K562 (cell line): ENCODE data around the gene MAP10. TPM values are rescaled to one million over a fixed set of nuclear protein-coding genes. Genes with fewer than 3 reads are reported as not detected.

ENCODE experiments used
- ATAC-seq: fragments of 200-7000 bp; cut with Tn5 transposase; 3 replicates; pipeline ENCODE4 v1.9.1; 2020; ENCODE audit warnings: moderate library complexity
- BruUV-seq: library from RNA; stranded (reverse); fragments of 400-500 nt; replicated peaks from 2 replicates; lab custom pipeline; 2021; lab: Mats Ljungman, UMichigan
- CTCF ChIA-PET: fragments of 300-600 bp; formaldehyde crosslinking; extraction: SDS; loops from one replicate; lab custom pipeline; 2021; ENCODE audit warnings: low intra/inter-chr PET ratio; lab: Yijun Ruan, JAX
- POLR2A ChIA-PET: fragments of 300-600, 350-650 bp; sonication (Branson Sonifier 250); formaldehyde crosslinking; extraction: SDS; loops from one replicate; lab custom pipeline; 2021; ENCODE audit warnings: antibody characterized with exemption, inconsistent platforms; lab: Yijun Ruan, JAX
- DNase-seq, 4 experiments: peaks; one replicate each; pipeline versions ENCODE4 v3.0.0 to v3.0.0-alpha.2; 2011 to 2018; ENCODE audit warnings: low spot score in 3 of 4, mixed read lengths in 3 of 4; ENCODE audit errors: extremely low read depth in 1 of 4
- FAIRE-seq: peaks from 2 replicates; lab custom pipeline; 2011; peaks lifted over from hg19 to GRCh38; lab: Jason Lieb, UNC
- H2AFZ ChIP-seq: 2 replicates; pipeline ENCODE4 v1.6.0; 2011; ENCODE audit warnings: low read depth, low read length, control low read depth, inconsistent platforms
- H3K27ac ChIP-seq: fragments of 200-600 bp; 3 replicates; pipeline ENCODE4 v1.8.0; 2011; ENCODE audit warnings: low read depth, mild to moderate bottlenecking, control low read depth, inconsistent platforms, low read length, moderate library complexity, mixed read lengths; ENCODE audit errors: extremely low read depth
- H3K27me3 ChIP-seq, 2 experiments: fragments of 300-600 bp in 1 of 2; 2 replicates in 1 of 2; 3 replicates in 1 of 2; pipeline versions ENCODE4 v1.6.0 to v1.8.0; 2011; ENCODE audit warnings: inconsistent platforms in 2 of 2, low read length in 2 of 2, mild to moderate bottlenecking in 1 of 2, mixed read lengths in 1 of 2, moderate library complexity in 1 of 2; ENCODE audit not compliant: control insufficient read depth in 2 of 2, insufficient read depth in 2 of 2
- H3K36me3 ChIP-seq: fragments of 300-600 bp; 3 replicates; pipeline ENCODE4 v1.8.0; 2011; ENCODE audit warnings: mild to moderate bottlenecking, low read length, inconsistent platforms; ENCODE audit not compliant: control insufficient read depth, insufficient read depth
- H3K4me1 ChIP-seq, 2 experiments: fragments of 200-600 bp in 1 of 2; replicated peaks in 1 of 2; 2 replicates in 1 of 2; 3 replicates in 1 of 2; pipeline versions ENCODE4 v1.5.1 to v1.8.0; 2011; ENCODE audit warnings: inconsistent platforms in 2 of 2, low read length in 2 of 2, mild to moderate bottlenecking in 1 of 2, mixed read lengths in 1 of 2, moderate library complexity in 1 of 2; ENCODE audit not compliant: control insufficient read depth in 2 of 2, insufficient read depth in 2 of 2
- H3K4me2 ChIP-seq: 2 replicates; pipeline ENCODE4 v1.6.1; 2011; ENCODE audit warnings: low read length, control low read depth, inconsistent platforms, mixed read lengths; ENCODE audit not compliant: insufficient read depth
- H3K4me3 ChIP-seq: fragments of 200-600 bp; sonication (generic), shearing (Covaris generic); 2 replicates; pipeline ENCODE4 v1.5.1; 2016; ENCODE audit warnings: control low read depth, inconsistent platforms
- H3K79me2 ChIP-seq: fragments of 200-600 bp; 3 replicates; pipeline ENCODE4 v1.8.0; 2011; ENCODE audit warnings: low read length, inconsistent platforms; ENCODE audit not compliant: control insufficient read depth, insufficient read depth
- H3K9ac ChIP-seq, 2 experiments: 2 replicates each; pipeline versions ENCODE4 v1.6.0 to v1.6.1; 2011; ENCODE audit warnings: low read depth in 2 of 2, low read length in 2 of 2, control low read depth in 1 of 2, inconsistent platforms in 1 of 2, mild to moderate bottlenecking in 1 of 2, mixed read lengths in 1 of 2; ENCODE audit not compliant: insufficient read depth in 1 of 2
- H3K9me1 ChIP-seq: one replicate; pipeline ENCODE4 v1.6.0; 2011; ENCODE audit warnings: inconsistent platforms, mild to moderate bottlenecking, low read length, moderate library complexity; ENCODE audit not compliant: control insufficient read depth, insufficient read depth
- H3K9me3 ChIP-seq: replicated peaks from 2 replicates; pipeline ENCODE4 v1.5.1; 2011; ENCODE audit warnings: low read depth, low read length, inconsistent platforms; ENCODE audit not compliant: control insufficient read depth, insufficient read depth
- H4K20me1 ChIP-seq: replicated peaks from 2 replicates; pipeline ENCODE4 v1.6.1; 2011; ENCODE audit warnings: low read length, inconsistent platforms, mixed read lengths; ENCODE audit not compliant: control insufficient read depth, insufficient read depth
- KAT8 ChIP-seq: fragments of 450-650 bp; IDR thresholded peaks from 2 replicates; pipeline ENCODE4 v1.6.1; 2016; ENCODE audit warnings: low read depth, mild to moderate bottlenecking
- RB1 ChIP-seq: fragments of 450-650 bp; IDR thresholded peaks from 2 replicates; pipeline ENCODE4 v1.6.1; 2017; ENCODE audit warnings: low read depth, mild to moderate bottlenecking
- SIX5 ChIP-seq, 2 experiments: IDR thresholded peaks; 2 replicates each; pipeline ENCODE4 v1.6.1; 2011; ENCODE audit warnings: low read length in 2 of 2, borderline replicate concordance in 1 of 2, low read depth in 1 of 2, mild to moderate bottlenecking in 1 of 2, moderate library complexity in 1 of 2; ENCODE audit not compliant: insufficient read depth in 1 of 2
- TEAD1 ChIP-seq, 2 experiments: fragments of 450-650 bp in 1 of 2; sonication (generic) in 1 of 2; formaldehyde crosslinking; IDR thresholded peaks; 2 replicates each; pipeline versions ENCODE4 v1.4.0 to v1.8.0; 2020 to 2022; ENCODE audit warnings: mild to moderate bottlenecking in 2 of 2, missing genetic modification reagents in 1 of 2
- TEAD4 ChIP-seq, 2 experiments: sonication (generic) in 1 of 2; formaldehyde crosslinking in 1 of 2; IDR thresholded peaks; 2 replicates each; pipeline versions ENCODE4 v1.6.1 to v1.8.0; 2012 to 2022; ENCODE audit warnings: borderline replicate concordance in 1 of 2, inconsistent platforms in 1 of 2, low read length in 1 of 2, mild to moderate bottlenecking in 1 of 2, missing genetic modification reagents in 1 of 2
- ZFP30 ChIP-seq: fragments of 250-450 bp; sonication (Bioruptor Pico); IDR thresholded peaks from 2 replicates; pipeline ENCODE4 v1.8.0; 2022; ENCODE audit warnings: moderate library complexity, mild to moderate bottlenecking, inconsistent platforms, borderline replicate concordance
- ZNF589 ChIP-seq: fragments of 200-800 bp; sonication (Bioruptor generic); IDR thresholded peaks from 2 replicates; pipeline ENCODE4 v1.6.1; 2016; ENCODE audit warnings: low read depth, missing genetic modification characterization, missing compliant biosample characterization
- WGBS: fragments of 100-300 bp; shearing (Covaris generic); methylation state at CpG from one replicate; pipeline ENCODE4 v1.1.6; 2016; ENCODE audit warnings: low coverage, mixed read lengths; ENCODE audit not compliant: insufficient coverage; ENCODE audit errors: missing lambda C conversion rate; 5-methylcytosine and 5-hydroxymethylcytosine counted together
- in situ Hi-C: fragments of 300-500 bp; cut with MboI; formaldehyde crosslinking; loops from 4 replicates; pipeline ENCODE4 v1.15.0; 2018; ENCODE audit warnings: inconsistent platforms, mixed read lengths
- intact Hi-C: fragments of 100-400 bp; cut with micrococcal nuclease; formaldehyde crosslinking; loops from 2 replicates; pipeline ENCODE4 v1.14.2; 2022
- polyA plus RNA-seq, 8 experiments: library from polyadenylated mRNA; depleted of rRNA in 4 of 8; stranded (reverse) in 5 of 8; unstranded in 3 of 8; fragments of >200 nt; fragmentation: Nextera tagmentation in 2 of 8; fragmentation: Illumina TruSeq in 1 of 8; extraction: Ambion mirVana in 2 of 8; extraction: Trizol in 1 of 8; gene quantifications; 2 replicates each; pipeline versions ENCODE4 v1.2.1 to v1.2.3, GENCODE V29; 2011 to 2014; ENCODE audit warnings: inconsistent platforms in 1 of 8, missing spikeins in 1 of 8
- total RNA-seq, 7 experiments: library from RNA; depleted of rRNA in 6 of 7; stranded (reverse); fragments of >200 nt in 6 of 7; fragmentation: Illumina TruSeq in 2 of 7; extraction: Trizol in 2 of 7; gene quantifications; 2 replicates each; pipeline versions ENCODE4 v1.2.1 to v1.2.3, GENCODE V29; 2011 to 2021; ENCODE audit warnings: low replicate concordance in 1 of 7

The MAP10 gene
- total and polyA plus RNA-seq, 9 of the 15 experiments (the other 6 are each of a cell fraction or from before 2014, with no cell fraction given), result 0.11 to 0.98 (median 0.69) TPM

DNA sequence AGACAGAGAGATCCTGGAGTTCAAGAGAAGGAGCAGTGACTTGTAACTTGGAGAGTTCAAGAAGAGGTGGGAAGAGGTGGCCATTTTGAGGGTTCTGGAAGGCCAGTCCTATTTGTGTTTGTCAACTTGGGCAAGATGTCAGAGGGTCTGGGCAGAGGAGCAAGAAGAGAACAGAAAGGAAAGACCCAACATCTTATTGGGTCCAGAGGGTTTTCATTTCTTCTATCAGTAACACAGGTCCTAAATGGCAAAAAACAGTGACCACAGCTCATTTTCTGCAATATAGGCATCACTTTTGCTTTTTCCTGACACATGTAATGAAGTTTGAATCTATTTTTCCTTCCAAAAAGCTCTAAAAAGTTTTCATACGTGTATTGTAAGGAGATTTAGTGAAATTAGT is 38.3 kb upstream of the MAP10 start:
- Histone ChIP-seq H3K27me3 (no peaks in the 10 kb centered on the region), H3K4me1 (no peaks in the 10 kb centered on the region), H2AFZ (no peak overlapping the region), H3K9ac (no peak overlapping the region), H3K9me3 (no peaks in the 10 kb centered on the region), H3K4me3 (no peak overlapping the region), H3K79me2 (no peaks in the 10 kb centered on the region), H4K20me1 (no peaks in the 10 kb centered on the region), H3K4me2 (no peak overlapping the region), H3K36me3 (no peaks in the 10 kb centered on the region), H3K27ac (no peak overlapping the region), H3K9me1 (no peaks in the 10 kb centered on the region)
- WGBS, result 0% methylated on average over 1 of the region's 1 CpG
- no TSS peak for BruUV-seq
- ChIA-PET CTCF (no interaction called here), POLR2A (no interaction called here)
- TF ChIP-seq SIX5 (IDR thresholded peaks at IDR 0.05; ENCODE audit: borderline replicate concordance in 1 of 2, insufficient read depth in 1 of 2, low read depth in 1 of 2, low read length in 2 of 2) (no peak), ZNF589 (CRISPR knock-in tag) (no peak), TEAD4 (IDR thresholded peaks at IDR 0.05; ENCODE audit: low read length) (no peak), TEAD4 (CRISPR knock-in tag; IDR thresholded peaks at IDR 0.05; ENCODE audit: borderline replicate concordance) (no peak), KAT8 (no peak), ZFP30 (CRISPR knock-in tag) (no peak), RB1 (no peak), TEAD1 (CRISPR knock-in tag; IDR thresholded peaks at IDR 0.05) (no peak)
- intact Hi-C loops, result no loop called here
- DNase-seq, result no peak
- in situ Hi-C loops, result no loop called here
- no peak for FAIRE-seq
- ATAC-seq, result no peak
